Thoracic aorta (tissue), 2 donors: ENCODE data around the gene TTC39A. TPM values are rescaled to one million over a fixed set of nuclear protein-coding genes. Genes with fewer than 3 reads are reported as not detected.

Experiments used
- ATAC-seq: fragments of 150-250 bp; one replicate; pipeline ENCODE4 v1.8.0; 2017; ENCODE audit warnings: low read depth; ENCODE audit not compliant: insufficient number of reproducible peaks, low FRiP score
- DNase-seq: peaks from one replicate; pipeline ENCODE4 v3.0.0-alpha.2; 2020; ENCODE audit warnings: low spot score
- H3K27ac ChIP-seq, 2 donors: fragments of 200-600 bp; sonication (generic); 1 replicate in 1 of 2; 2 replicates in 1 of 2; pipeline ENCODE4 v1.5.1; 2016; ENCODE audit warnings: mild to moderate bottlenecking in 2 of 2, moderate library complexity in 2 of 2
- H3K27me3 ChIP-seq: fragments of 200-600 bp; sonication (generic); replicated peaks from 2 replicates; pipeline ENCODE4 v1.6.0; 2016; ENCODE audit warnings: mild to moderate bottlenecking; ENCODE audit not compliant: insufficient read depth
- H3K36me3 ChIP-seq: fragments of 200-600 bp; sonication (generic); one replicate; pipeline ENCODE4 v1.5.1; 2016
- H3K4me1 ChIP-seq, 2 donors: fragments of 200-600 bp; sonication (generic); 1 replicate in 1 of 2; 2 replicates in 1 of 2; pipeline versions ENCODE4 v1.5.1 to v1.6.0; 2016; ENCODE audit warnings: low read depth in 2 of 2, mild to moderate bottlenecking in 1 of 2; ENCODE audit not compliant: control insufficient read depth in 1 of 2
- H3K4me3 ChIP-seq: fragments of 200-600 bp; sonication (generic); 2 replicates; pipeline ENCODE4 v1.5.1; 2016; ENCODE audit warnings: mild to moderate bottlenecking
- H3K9me3 ChIP-seq: fragments of 200-600 bp; sonication (generic); 2 replicates; pipeline ENCODE4 v1.5.1; 2016
- total RNA-seq, 2 donors: library from RNA; depleted of rRNA; stranded (reverse); fragments of >200 nt; gene quantifications; one replicate each; pipeline versions ENCODE4 v1.1.0 to v1.2.3, GENCODE V29; 2016
- TF ChIP-seq, protein P1 (sequence below): fragments of 200-600 bp; sonication (generic); IDR thresholded peaks from one replicate; pipeline ENCODE4 v1.5.1; 2019; ENCODE audit warnings: antibody characterized with exemption

Gene TTC39A
- total RNA-seq, 2 donors from 2014 or later, result 1.2 to 4.0 TPM

DNA sequence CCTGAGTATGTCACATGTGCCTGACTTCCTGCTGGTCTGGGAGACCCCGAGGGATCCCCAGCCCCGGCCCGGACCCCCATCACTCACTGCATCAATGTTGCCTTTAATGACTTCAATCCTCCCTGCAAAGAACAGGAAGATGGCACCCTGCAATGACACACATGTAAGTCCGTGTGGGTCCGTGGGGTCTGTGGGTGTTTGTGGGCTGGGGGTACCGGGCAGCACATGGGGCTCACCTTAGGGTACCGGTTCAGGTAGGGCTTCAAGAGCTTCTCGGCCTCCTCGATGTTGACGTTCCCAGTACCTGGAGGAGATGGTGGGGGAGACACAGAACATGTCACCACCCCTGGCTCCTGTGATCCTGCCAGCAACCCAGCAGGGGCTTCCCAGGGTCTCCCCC, 28.1 kb downstream of the TTC39A start:
- Histone ChIP-seq H3K4me3 (no peak overlapping the region), H3K36me3 (no peaks in the 10 kb centered on the region), H3K9me3 (no peaks in the 10 kb centered on the region), H3K4me1 (peaks cover 0 to 8% of the 10 kb centered on the region in 2 donors), H3K27me3 (no peaks in the 10 kb centered on the region), H3K27ac (no peak overlapping the region)
- no peak for DNase-seq
- TF ChIP-seq, protein P1, sequence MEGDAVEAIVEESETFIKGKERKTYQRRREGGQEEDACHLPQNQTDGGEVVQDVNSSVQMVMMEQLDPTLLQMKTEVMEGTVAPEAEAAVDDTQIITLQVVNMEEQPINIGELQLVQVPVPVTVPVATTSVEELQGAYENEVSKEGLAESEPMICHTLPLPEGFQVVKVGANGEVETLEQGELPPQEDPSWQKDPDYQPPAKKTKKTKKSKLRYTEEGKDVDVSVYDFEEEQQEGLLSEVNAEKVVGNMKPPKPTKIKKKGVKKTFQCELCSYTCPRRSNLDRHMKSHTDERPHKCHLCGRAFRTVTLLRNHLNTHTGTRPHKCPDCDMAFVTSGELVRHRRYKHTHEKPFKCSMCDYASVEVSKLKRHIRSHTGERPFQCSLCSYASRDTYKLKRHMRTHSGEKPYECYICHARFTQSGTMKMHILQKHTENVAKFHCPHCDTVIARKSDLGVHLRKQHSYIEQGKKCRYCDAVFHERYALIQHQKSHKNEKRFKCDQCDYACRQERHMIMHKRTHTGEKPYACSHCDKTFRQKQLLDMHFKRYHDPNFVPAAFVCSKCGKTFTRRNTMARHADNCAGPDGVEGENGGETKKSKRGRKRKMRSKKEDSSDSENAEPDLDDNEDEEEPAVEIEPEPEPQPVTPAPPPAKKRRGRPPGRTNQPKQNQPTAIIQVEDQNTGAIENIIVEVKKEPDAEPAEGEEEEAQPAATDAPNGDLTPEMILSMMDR, result no peak
- ATAC-seq, result no peak

DNA sequence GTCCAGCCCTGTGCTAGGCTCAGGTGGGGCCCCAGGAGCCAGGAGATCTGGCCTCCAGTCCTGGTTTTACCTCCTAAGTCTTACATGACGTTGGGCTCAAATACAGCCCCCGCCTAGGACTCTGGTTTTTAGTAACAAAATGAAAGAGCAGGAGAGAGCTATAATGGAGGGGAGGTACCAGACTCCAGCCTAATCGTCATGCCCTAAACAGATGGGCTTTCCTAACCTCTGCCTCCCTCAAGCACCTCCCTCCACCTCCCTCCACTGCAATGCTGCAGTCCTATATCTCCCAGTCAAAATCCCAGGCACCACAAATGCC, 28.6 kb downstream of the TTC39A start:
- TF ChIP-seq, protein P1, result no peak
- H3K27me3 ChIP-seq, result no peaks in the 10 kb centered on the region
- ATAC-seq, result no peak
- no peak overlapping the region for H3K4me3 ChIP-seq
- peaks cover 0 to 8% of the 10 kb centered on the region in 2 donors for H3K4me1 ChIP-seq
- DNase-seq, result no peak
- H3K9me3 ChIP-seq, result no peaks in the 10 kb centered on the region
- H3K27ac ChIP-seq, result no peak overlapping the region
- no peaks in the 10 kb centered on the region for H3K36me3 ChIP-seq

DNA sequence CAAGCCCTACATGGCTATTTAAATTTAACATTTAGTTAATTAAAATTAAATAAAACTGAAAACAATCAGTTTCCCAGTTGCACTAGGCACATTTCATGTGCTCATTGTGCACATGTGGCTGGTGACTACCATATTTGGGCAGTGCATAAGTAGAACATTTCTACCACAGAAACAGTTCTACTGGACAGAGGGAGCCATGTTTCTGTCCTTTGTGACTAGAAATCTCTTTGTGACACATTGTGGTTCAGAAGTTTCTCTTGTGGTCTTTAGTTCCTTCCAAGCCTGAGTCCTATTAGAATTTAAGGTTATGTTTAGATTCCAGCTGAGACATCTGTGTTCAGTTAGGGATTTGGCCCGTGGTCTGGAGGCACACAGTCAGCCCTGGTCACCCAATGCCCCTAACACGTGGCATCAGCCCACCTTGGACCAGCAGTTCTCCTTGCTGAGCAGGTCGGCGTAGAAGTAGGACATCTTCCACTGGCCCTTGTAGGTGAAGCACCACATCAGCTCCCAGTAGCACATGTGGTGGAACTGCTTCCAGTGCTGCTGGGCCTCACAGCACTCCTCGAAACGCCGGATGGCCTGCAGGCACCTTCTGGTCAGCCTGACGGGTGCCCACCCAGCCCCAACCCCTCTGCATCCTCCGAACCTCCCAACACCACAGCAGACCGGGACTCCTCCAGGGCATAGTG, 29.1 kb downstream of the TTC39A start:
- no peak for DNase-seq
- H3K27ac ChIP-seq, result no peak overlapping the region
- no peaks in the 10 kb centered on the region for H3K27me3 ChIP-seq
- H3K4me3 ChIP-seq, result no peak overlapping the region
- TF ChIP-seq, protein P1, result no peak
- H3K4me1 ChIP-seq, result peaks cover 0 to 8% of the 10 kb centered on the region in 2 donors
- ATAC-seq, result no peak
- no peaks in the 10 kb centered on the region for H3K36me3 ChIP-seq
- H3K9me3 ChIP-seq, result no peaks in the 10 kb centered on the region

DNA sequence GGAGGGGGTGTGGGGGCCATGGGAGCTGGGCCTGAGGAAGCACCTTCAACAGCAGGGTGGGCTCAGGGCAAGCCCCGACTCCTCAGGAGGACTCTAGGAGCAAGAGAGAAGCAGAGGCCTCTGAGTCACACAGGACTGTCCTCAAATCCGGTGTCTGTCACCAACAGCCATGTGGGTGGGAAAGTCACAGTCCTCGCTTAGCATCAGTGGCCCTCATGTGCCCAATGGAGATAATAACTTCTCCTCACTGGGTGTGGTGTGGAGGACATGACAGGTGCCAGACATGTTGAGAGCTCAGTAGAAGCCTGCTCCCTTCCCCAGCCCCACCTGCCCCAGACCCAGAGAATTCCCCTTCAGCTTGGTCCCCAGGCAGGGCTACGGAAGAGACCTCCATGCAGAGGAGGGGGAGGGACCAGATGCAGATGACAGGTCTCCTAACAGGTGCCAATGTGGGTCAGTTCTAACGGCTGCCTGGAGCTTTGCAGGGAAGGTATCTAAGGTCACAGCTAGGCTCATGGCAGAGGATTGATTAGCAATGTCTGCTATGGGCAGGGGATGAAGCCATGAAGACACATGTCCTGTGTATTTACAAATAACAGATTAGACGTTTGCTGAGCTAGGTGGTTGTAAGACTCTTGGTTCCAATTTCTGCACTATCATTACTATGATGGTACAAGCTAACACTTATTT, 30.2 kb downstream of the TTC39A start:
- Histone ChIP-seq H3K36me3 (no peaks in the 10 kb centered on the region), H3K27me3 (no peaks in the 10 kb centered on the region), H3K9me3 (no peaks in the 10 kb centered on the region), H3K27ac (no peak overlapping the region), H3K4me3 (no peak overlapping the region), H3K4me1 (peaks cover 0 to 8% of the 10 kb centered on the region in 2 donors)
- DNase-seq (no peak), ATAC-seq (no peak)
- TF ChIP-seq, protein P1, result no peak

DNA sequence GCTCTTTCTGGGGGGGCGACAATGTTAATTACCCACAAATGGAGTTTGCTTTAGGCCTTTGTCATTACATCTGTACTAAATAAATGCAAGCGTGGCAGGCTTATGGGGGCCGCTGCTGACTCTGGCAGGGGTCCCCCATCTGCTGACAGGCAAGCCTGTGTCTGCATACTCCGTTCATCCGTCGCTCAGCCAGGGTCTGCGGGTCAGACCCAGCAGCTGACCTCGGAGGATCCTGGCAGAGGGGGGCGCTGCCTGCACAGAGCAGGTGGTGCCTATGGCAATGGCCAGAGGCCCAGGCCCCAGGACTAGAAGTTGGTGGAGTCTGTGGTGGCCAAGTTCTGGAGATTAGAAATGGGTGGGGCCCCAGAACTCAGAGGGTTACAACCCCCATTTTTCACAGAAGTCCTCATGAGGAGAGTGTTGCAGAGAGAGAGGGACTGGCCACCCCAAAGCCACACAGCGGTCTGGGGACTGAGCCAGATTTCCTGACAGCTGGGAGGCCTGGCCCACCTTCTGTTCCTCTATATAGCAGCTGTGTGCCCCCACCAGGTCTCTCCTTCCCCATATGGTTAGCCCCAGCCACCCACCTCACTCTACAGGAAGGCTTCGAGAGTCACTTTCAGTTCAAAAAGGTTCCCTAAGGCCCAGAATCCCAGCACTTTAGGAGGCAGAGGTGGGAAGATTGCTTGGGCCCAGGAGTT, 31.0 kb downstream of the TTC39A start:
- H3K9me3 ChIP-seq, result no peaks in the 10 kb centered on the region
- H3K27me3 ChIP-seq, result no peaks in the 10 kb centered on the region
- no peak overlapping the region for H3K4me3 ChIP-seq
- peaks cover 0 to 8% of the 10 kb centered on the region in 2 donors for H3K4me1 ChIP-seq
- ATAC-seq (no peak), DNase-seq (no peak)
- TF ChIP-seq, protein P1, result no peak
- H3K27ac ChIP-seq, result no peak overlapping the region
- no peaks in the 10 kb centered on the region for H3K36me3 ChIP-seq
